PC-9 (cell line): Measurements from ENCODE around the gene PRR7. TPM values are rescaled to one million over a fixed set of nuclear protein-coding genes. Genes with fewer than 3 reads are reported as not detected.

Experiments used
- BruUV-seq: library from RNA; stranded (reverse); fragments of 400-500 nt; replicated peaks from 2 replicates; lab custom pipeline; 2021; lab: Mats Ljungman, UMichigan
- CTCF ChIA-PET: fragments of 300-600 bp; sonication (Branson Sonifier 250); formaldehyde crosslinking; loops from one replicate; lab custom pipeline; 2022; ENCODE audit warnings: antibody characterized with exemption; lab: Charles Lee
- POLR2A ChIA-PET: fragments of 300-600 bp; sonication (Branson Sonifier 250); formaldehyde crosslinking; loops from one replicate; lab custom pipeline; 2022; ENCODE audit warnings: antibody characterized with exemption; ENCODE audit not compliant: unreplicated experiment; lab: Charles Lee
- DNase-seq, 2 experiments: peaks; one replicate each; pipeline versions ENCODE4 v3.0.0 to v3.0.0-alpha.2; 2015 to 2022; ENCODE audit warnings: mixed read lengths in 1 of 2
- H2AFZ ChIP-seq: fragments of 200-600 bp; sonication (generic); 2 replicates; pipeline ENCODE4 v1.8.1; 2017; ENCODE audit warnings: antibody characterized with exemption
- H3F3A ChIP-seq: fragments of 200-600 bp; sonication (generic); 2 replicates; pipeline ENCODE4 v1.8.1; 2017; ENCODE audit warnings: antibody characterized with exemption, mild to moderate bottlenecking, low read depth; ENCODE audit not compliant: insufficient read depth
- H3K27ac ChIP-seq: fragments of 200-600 bp; sonication (generic); 2 replicates; pipeline ENCODE4 v1.6.1; 2016; ENCODE audit warnings: mixed run types
- H3K27me3 ChIP-seq: fragments of 200-600 bp; sonication (generic); 2 replicates; pipeline ENCODE4 v1.6.1; 2016; ENCODE audit warnings: low read depth, mixed run types; ENCODE audit not compliant: insufficient read depth
- H3K36me3 ChIP-seq: fragments of 200-600 bp; sonication (generic); 2 replicates; pipeline ENCODE4 v1.6.1; 2016; ENCODE audit warnings: low read depth, mixed run types
- H3K4me1 ChIP-seq: fragments of 200-600 bp; sonication (generic); replicated peaks from 2 replicates; pipeline ENCODE4 v1.6.1; 2016; ENCODE audit warnings: mixed run types; ENCODE audit not compliant: insufficient read depth
- H3K4me2 ChIP-seq: fragments of 200-600 bp; sonication (generic); 2 replicates; pipeline ENCODE4 v1.6.1; 2017; ENCODE audit warnings: mixed run types
- H3K4me3 ChIP-seq: fragments of 200-600 bp; sonication (generic); 2 replicates; pipeline ENCODE4 v1.6.1; 2016; ENCODE audit warnings: mixed run types
- H3K79me2 ChIP-seq: fragments of 200-600 bp; sonication (generic); 2 replicates; pipeline ENCODE4 v1.6.1; 2017; ENCODE audit warnings: low read depth, mixed run types
- H3K9me2 ChIP-seq: fragments of 200-600 bp; sonication (generic); 2 replicates; pipeline ENCODE4 v1.8.1; 2017; ENCODE audit warnings: mild to moderate bottlenecking; ENCODE audit not compliant: insufficient read depth
- H3K9me3 ChIP-seq: fragments of 200-600 bp; sonication (generic); 2 replicates; pipeline ENCODE4 v1.8.1; 2016; ENCODE audit warnings: low read depth; ENCODE audit not compliant: insufficient read depth
- H4K20me1 ChIP-seq: fragments of 200-600 bp; sonication (generic); 2 replicates; pipeline ENCODE4 v1.8.1; 2017; ENCODE audit not compliant: insufficient read depth
- CTCF ChIP-seq: fragments of 200-600 bp; sonication (generic); conservative IDR thresholded peaks from 2 replicates; pipeline ENCODE4 v1.6.1; 2017; ENCODE audit warnings: mixed run types, antibody characterized with exemption, mild to moderate bottlenecking, moderate library complexity
- EZH2 ChIP-seq: fragments of 200-600 bp; sonication (generic); IDR thresholded peaks from 2 replicates; pipeline ENCODE4 v1.8.0; 2017; ENCODE audit warnings: antibody characterized with exemption, low read depth
- intact Hi-C: fragments of 100-400 bp; cut with micrococcal nuclease; formaldehyde crosslinking; loops from one replicate; pipeline ENCODE4 v1.10.0; 2022; ENCODE audit not compliant: unreplicated experiment
- total RNA-seq: library from RNA; stranded (reverse); gene quantifications from 2 replicates; pipeline ENCODE4 v1.2.3, GENCODE V29; 2021

The PRR7 gene
- total RNA-seq, 1 experiment from 2014 or later: 22.2 TPM

GRCh38 chr5:177462021-177462670 lies 15.5 kb downstream of the PRR7 start:
- POLR2A ChIA-PET: no interaction called here
- H3K79me2 ChIP-seq: no peaks in the 10 kb centered on the region
- intact Hi-C loops: no loop called here
- no peak overlapping the region for H3K4me2 ChIP-seq
- no peak overlapping the region for H3K27ac ChIP-seq
- no peaks in the 10 kb centered on the region for H3K9me2 ChIP-seq
- BruUV-seq: no TSS peak
- H3K4me3 ChIP-seq: no peak overlapping the region
- H3K4me1 ChIP-seq: no peaks in the 10 kb centered on the region
- no peak for TF ChIP-seq CTCF
- TF ChIP-seq EZH2: no peak
- peaks cover 4% of the 10 kb centered on the region; the same call in 1 of the 2 replicates for H3K36me3 ChIP-seq
- CTCF ChIA-PET: no interaction called here
- no peak for DNase-seq
- H2AFZ ChIP-seq: no peak overlapping the region
- peaks cover 13% of the 10 kb centered on the region; the same call in 1 of the 2 replicates for H3F3A ChIP-seq
- no peaks in the 10 kb centered on the region for H3K9me3 ChIP-seq
- peaks cover 13% of the 10 kb centered on the region for H4K20me1 ChIP-seq
- H3K27me3 ChIP-seq: no peaks in the 10 kb centered on the region

- H2AFZ ChIP-seq: no peak overlapping the region
- intact Hi-C loops: no loop called here
- H3K4me2 ChIP-seq: no peak overlapping the region
- H3K27ac ChIP-seq: no peak overlapping the region
- DNase-seq: no peak
- no peaks in the 10 kb centered on the region for H3K79me2 ChIP-seq
- H3K9me2 ChIP-seq: no peaks in the 10 kb centered on the region
- H3K4me1 ChIP-seq: no peaks in the 10 kb centered on the region; the same call in 1 of the 2 replicates
- no peaks in the 10 kb centered on the region for H3K9me3 ChIP-seq
- ChIA-PET POLR2A (no interaction called here), CTCF (no interaction called here)
- TF ChIP-seq CTCF (no peak), EZH2 (no peak)
- H3F3A ChIP-seq: peaks cover 21% of the 10 kb centered on the region
- no peak overlapping the region for H3K4me3 ChIP-seq
- peaks cover 19% of the 10 kb centered on the region for H4K20me1 ChIP-seq
- H3K27me3 ChIP-seq: no peaks in the 10 kb centered on the region
- no TSS peak for BruUV-seq
- H3K36me3 ChIP-seq: peaks cover 4% of the 10 kb centered on the region; the same call in 1 of the 2 replicates
These were observed 18.4 kb downstream of the PRR7 start for GRCh38 chr5:177465044-177465443.

GRCh38 chr5:177466861-177467260 lies 20.2 kb downstream of the PRR7 start:
- BruUV-seq: no TSS peak
- Histone ChIP-seq H4K20me1 (peaks cover 24% of the 10 kb centered on the region), H3K79me2 (peaks cover 13% of the 10 kb centered on the region; the same call in 1 of the 2 replicates), H3K36me3 (peaks cover 4% of the 10 kb centered on the region; the same call in 1 of the 2 replicates), H3K27me3 (no peaks in the 10 kb centered on the region), H3K27ac (no peak overlapping the region), H2AFZ (no peak overlapping the region), H3K4me3 (no peak overlapping the region), H3K4me2 (no peak overlapping the region), H3K4me1 (peaks cover 15% of the 10 kb centered on the region), H3K9me3 (no peaks in the 10 kb centered on the region), H3F3A (peaks cover 21% of the 10 kb centered on the region), H3K9me2 (no peaks in the 10 kb centered on the region)
- intact Hi-C loops: no loop called here
- CTCF ChIA-PET: no interaction called here
- POLR2A ChIA-PET: no interaction called here
- TF ChIP-seq CTCF: no peak
- TF ChIP-seq EZH2: no peak
- no peak for DNase-seq
